ENCODE measurements around the gene CHMP4A.

Gene CHMP4A

GRCh38 chr14:24259282-24260025 is 46.2 kb upstream of the CHMP4A start:
- no peak overlapping the region for H3K4me3 ChIP-seq (ENCODE audit: low read depth, low read length)
- in situ Hi-C loops (cut with HindIII; ENCODE audit: low sequenced_read_pairs), result no loop called here
- TF ChIP-seq CTCF (IDR thresholded peaks at IDR 0.05; ENCODE audit: low read depth, low read length, missing control alignments), result no peak
- peak; percentile 31 for DNase-seq (ENCODE audit: low read depth)

- in situ Hi-C loops (cut with HindIII; ENCODE audit: low sequenced_read_pairs), result no loop called here
- H3K4me3 ChIP-seq (ENCODE audit: low read depth, low read length), result no peak overlapping the region
- no peak for TF ChIP-seq CTCF (IDR thresholded peaks at IDR 0.05; ENCODE audit: low read depth, low read length, missing control alignments)
These were observed 45.4 kb upstream of the CHMP4A start for GRCh38 chr14:24258548-24259265.

DNA sequence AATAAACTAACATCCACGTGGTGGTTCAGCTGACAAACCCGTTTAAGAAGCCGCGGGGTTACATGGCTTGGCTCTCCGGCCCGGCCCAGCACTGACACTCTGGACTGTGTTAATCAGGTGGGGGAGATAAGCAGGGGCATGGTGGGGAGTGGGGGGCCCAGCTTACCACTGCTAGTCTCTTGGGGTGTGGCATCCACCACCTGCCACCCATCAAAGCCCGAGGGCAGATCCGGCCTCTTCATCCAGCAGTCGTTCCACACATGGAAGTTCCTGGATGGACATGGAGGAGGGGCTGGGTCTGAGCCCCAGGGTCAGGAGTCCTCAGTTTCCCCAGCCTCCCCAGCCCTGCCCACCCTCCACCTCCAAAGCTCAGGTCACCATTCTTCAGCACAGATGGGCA is 44.8 kb upstream of the CHMP4A start:
- H3K4me3 ChIP-seq (ENCODE audit: low read depth, low read length), result no peak overlapping the region
- TF ChIP-seq CTCF (IDR thresholded peaks at IDR 0.05; ENCODE audit: low read depth, low read length, missing control alignments), result no peak
- no peak for DNase-seq (ENCODE audit: low read depth)
- in situ Hi-C loops (cut with HindIII; ENCODE audit: low sequenced_read_pairs), result no loop called here

More at GRCh38 chr14:24258548-24259265, 45.4 kb upstream of the CHMP4A start:
- DNase-seq (ENCODE audit: low read depth), result no peak

DNA sequence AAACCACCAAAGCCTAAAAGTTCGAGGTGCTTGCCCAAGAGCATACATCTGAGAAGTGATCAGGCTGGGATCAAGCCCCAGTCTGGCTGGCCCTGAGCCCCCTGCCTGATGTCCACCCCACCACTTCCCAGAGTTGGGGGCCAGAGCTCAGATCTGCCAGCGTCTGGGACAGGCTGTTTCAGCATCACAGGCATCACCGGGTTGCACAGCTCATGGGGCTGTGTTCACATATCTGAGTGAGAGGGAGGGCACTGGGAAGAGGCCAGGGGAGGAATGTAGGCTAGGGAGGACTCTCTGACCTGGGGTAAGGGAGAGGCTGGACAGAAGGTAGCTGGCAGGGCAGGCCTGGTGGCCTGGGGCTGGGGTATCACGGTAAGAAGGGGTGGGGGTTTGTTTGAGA is 43.7 kb upstream of the CHMP4A start:
- H3K4me3 ChIP-seq (ENCODE audit: low read depth, low read length), result no peak overlapping the region
- no peak for TF ChIP-seq CTCF (IDR thresholded peaks at IDR 0.05; ENCODE audit: low read depth, low read length, missing control alignments)
- in situ Hi-C loops (cut with HindIII; ENCODE audit: low sequenced_read_pairs), result no loop called here
- no peak for DNase-seq (ENCODE audit: low read depth)

DNA sequence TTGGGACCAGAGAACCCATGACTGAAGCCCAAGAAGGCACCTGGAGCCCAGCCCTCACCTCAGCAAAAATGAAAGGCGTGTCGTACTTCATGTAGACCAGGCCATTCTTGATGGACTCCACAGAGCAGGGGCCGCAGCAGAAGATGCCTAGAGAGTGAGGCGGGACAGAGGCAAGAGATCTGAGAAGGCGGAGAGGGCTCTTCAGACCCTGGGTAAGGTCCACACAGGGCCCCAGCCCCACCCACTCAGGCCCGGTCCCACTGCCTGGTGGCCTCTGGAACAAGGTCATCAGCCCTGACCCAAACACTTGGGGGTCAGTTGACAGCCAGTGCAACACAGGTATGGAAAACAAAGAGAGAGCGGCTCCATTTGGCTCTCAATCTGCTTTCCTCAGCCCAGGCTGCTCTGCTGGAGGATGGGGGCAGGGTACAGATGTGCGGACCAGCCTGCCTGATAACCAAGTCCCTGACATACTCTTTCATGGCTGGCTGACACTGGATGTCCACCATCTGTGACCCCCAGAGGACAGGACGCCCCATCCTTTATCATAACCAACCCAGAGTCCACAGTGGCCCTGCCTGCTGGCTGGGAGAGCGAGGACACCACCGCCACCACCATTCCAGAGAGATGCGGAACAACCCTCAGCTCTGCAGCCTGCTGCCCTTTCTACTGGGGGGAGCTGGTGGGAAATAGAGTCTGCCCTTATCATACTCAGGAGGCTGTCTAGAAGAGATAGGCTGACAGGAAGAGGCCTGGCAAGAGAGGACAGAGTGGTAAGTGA is 42.8 kb upstream of the CHMP4A start:
- TF ChIP-seq CTCF (IDR thresholded peaks at IDR 0.05; ENCODE audit: low read depth, low read length, missing control alignments), result no peak
- H3K4me3 ChIP-seq (ENCODE audit: low read depth, low read length), result no peak overlapping the region
- in situ Hi-C loops (cut with HindIII; ENCODE audit: low sequenced_read_pairs), result no loop called here
- DNase-seq (ENCODE audit: low read depth), result no peak

GRCh38 chr14:24255438-24255837 is 42.1 kb upstream of the CHMP4A start:
- in situ Hi-C loops (cut with HindIII; ENCODE audit: low sequenced_read_pairs), result no loop called here
- no peak for DNase-seq (ENCODE audit: low read depth)
- no peak overlapping the region for H3K4me3 ChIP-seq (ENCODE audit: low read depth, low read length)
- TF ChIP-seq CTCF (IDR thresholded peaks at IDR 0.05; ENCODE audit: low read depth, low read length, missing control alignments), result no peak
